ENCODE data around the gene CCR2.

CCR2 gene

DNA sequence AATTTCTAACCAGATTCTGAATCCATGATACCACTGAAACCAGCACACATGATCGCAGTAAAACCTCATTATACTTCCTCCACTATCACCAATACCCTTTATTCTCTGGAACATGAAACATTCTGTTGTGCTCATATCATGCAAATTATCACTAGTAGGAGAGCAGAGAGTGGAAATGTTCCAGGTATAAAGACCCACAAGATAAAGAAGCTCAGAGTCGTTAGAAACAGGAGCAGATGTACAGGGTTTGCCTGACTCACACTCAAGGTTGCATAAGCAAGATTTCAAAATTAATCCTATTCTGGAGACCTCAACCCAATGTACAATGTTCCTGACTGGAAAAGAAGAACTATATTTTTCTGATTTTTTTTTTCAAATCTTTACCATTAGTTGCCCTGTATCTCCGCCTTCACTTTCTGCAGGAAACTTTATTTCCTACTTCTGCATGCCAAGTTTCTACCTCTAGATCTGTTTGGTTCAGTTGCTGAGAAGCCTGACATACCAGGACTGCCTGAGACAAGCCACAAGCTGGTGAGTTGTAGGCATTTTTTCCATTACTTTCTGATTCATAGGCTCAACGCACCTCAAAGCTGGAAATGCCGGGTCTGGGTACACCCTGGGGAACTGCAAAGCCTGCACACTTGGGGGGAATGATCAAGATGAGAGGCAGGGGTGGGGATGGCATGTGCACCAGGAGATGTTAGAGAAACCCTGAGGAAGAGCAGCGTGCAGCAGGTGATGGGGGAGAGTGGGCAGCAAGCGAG lies at the start of gene CCR2:
Gene CCR2 (plus strand): TSS at position 465 of the 764 bp plus-strand sequence. CDS start 3,417 bp downstream, outside the sequence.
- no peak for DNase-seq (ENCODE audit: low read depth, low spot score)
- no peak within 1 kb of the TSS for H3K4me3 ChIP-seq (ENCODE audit: low read depth, low read length)
- TF ChIP-seq, protein P1, sequence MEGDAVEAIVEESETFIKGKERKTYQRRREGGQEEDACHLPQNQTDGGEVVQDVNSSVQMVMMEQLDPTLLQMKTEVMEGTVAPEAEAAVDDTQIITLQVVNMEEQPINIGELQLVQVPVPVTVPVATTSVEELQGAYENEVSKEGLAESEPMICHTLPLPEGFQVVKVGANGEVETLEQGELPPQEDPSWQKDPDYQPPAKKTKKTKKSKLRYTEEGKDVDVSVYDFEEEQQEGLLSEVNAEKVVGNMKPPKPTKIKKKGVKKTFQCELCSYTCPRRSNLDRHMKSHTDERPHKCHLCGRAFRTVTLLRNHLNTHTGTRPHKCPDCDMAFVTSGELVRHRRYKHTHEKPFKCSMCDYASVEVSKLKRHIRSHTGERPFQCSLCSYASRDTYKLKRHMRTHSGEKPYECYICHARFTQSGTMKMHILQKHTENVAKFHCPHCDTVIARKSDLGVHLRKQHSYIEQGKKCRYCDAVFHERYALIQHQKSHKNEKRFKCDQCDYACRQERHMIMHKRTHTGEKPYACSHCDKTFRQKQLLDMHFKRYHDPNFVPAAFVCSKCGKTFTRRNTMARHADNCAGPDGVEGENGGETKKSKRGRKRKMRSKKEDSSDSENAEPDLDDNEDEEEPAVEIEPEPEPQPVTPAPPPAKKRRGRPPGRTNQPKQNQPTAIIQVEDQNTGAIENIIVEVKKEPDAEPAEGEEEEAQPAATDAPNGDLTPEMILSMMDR (IDR thresholded peaks at IDR 0.05; ENCODE audit: insufficient read depth, low read length, missing control alignments) = no peak
- POLR2A ChIA-PET = no interaction called here
- CTCF ChIA-PET = interaction anchor here (0.6 to 1.2 kb wide), 2 partner anchors 24 to 275 kb away, joined by 3 read pairs; no protein-coding TSS in a partner anchor

DNA sequence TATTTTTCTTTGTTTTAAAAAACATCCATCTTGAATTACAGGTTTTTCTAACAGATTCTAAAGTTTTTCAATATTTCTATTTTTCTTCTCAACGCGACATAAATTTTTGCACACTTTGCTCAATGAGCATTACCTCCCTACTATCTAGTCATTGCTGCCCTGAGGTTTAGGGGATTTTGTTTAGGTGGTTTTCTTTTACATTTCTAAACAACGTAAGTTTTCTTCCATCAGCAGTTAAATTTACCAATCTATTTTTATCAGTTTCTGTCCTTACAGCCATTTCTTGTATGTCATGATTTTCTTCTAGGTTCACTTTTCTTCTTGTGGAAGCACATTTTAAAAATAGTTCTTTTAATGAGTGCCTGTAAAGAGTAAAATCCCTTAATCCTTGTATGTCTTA lies 49.2 kb upstream of the CCR2 start:
- no peak for DNase-seq (ENCODE audit: low read depth, low spot score)
- no peak overlapping the region for H3K4me3 ChIP-seq (ENCODE audit: low read depth, low read length)
- ChIA-PET POLR2A (no interaction called here), CTCF (no interaction called here)
- TF ChIP-seq, protein P1 (IDR thresholded peaks at IDR 0.05; ENCODE audit: insufficient read depth, low read length, missing control alignments) = no peak

DNA sequence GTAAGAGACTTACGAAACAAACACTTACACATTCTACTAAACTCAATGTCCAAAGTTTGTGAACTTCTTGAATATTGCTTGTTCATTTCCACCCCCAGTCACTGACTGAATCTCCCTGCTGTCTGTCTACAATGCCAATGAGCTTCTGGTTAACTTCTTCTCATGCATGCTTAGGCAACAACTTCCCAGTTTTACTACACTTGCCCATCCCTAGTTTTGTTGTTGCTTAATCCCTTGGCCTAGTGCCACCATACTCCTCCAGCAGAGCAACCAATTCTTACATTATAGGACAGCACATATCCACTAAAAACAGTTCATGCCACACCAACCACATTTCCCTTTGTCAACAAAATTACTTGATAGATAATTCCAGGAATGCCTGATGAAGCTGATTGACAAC lies 40.9 kb upstream of the CCR2 start:
- POLR2A ChIA-PET = no interaction called here
- CTCF ChIA-PET = no interaction called here
- H3K4me3 ChIP-seq (ENCODE audit: low read depth, low read length) = no peak overlapping the region
- TF ChIP-seq, protein P1 (IDR thresholded peaks at IDR 0.05; ENCODE audit: insufficient read depth, low read length, missing control alignments) = no peak
- DNase-seq (ENCODE audit: low read depth, low spot score) = no peak

DNA sequence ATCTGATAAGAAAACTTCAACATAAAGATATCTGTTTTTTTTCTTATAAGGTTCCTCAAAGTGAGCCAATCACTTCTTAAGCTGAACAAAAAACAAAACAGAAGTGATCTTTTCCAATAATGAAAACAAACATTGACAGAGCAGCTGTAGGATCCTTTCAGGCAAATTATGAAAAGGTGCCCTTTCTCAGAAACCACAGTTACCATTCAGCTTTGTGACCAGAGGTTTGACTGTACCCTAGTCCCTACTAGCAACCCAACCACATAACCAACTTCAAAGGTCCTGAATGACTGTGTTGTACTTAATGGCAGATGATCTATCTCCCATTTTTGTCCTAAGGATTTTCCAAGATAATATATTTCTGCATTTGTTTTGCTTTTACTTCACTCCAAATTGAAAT lies 39.4 kb upstream of the CCR2 start:
- TF ChIP-seq, protein P1 (IDR thresholded peaks at IDR 0.05; ENCODE audit: insufficient read depth, low read length, missing control alignments) = no peak
- no peak overlapping the region for H3K4me3 ChIP-seq (ENCODE audit: low read depth, low read length)
- DNase-seq (ENCODE audit: low read depth, low spot score) = no peak
- ChIA-PET POLR2A (no interaction called here), CTCF (no interaction called here)

DNA sequence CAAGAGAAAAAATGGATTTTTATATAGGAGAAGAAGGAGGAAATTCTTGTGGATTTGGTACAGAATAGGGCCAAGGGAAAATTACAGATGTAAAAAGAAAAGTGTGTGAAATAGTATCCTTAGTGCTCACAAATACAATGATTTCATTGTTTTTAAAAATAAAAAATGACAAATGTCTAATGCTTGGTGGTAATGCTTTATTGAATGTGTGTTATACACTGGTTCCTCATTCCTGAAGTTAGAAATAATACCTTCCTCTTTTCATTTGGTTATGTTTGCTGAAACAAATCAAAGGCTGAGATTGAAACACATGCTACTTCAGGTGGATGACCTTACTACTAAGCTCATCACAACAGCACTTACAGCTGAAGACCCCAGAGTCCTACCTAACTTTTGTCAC lies 37.7 kb upstream of the CCR2 start:
- CTCF ChIA-PET = no interaction called here
- POLR2A ChIA-PET = no interaction called here

DNA sequence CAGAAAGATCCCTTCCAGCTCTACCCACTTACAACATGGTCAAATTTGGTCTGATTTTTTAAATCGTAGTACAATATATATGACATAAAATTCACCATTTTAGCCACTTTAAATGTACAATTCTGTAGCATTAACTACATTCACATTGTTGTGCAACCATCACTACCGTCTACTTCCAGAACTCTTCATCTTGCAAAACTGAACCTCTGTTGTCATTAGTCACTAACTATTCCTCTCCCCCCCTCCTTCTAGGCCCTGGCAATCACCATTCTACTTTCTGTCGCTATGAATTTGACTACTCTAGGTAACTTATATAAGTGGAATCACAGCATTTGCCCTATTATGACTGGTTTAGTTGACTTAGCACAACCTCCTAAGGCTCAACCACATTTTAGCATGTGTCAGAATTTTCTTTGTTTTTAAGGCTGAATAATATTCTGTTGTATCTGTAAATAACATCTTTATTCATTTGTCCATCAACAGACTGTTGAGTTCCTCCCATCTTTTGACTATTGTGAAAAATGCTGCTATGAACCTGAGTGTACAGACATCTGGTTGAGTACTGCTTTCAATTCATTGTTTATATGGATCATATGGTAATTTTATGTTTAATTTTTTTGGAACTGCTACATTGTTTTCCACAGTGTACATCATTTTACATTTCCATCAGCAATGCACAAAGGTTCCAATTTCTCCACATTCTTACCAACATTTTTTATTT lies 35.5 kb upstream of the CCR2 start:
- TF ChIP-seq, protein P1 (IDR thresholded peaks at IDR 0.05; ENCODE audit: insufficient read depth, low read length, missing control alignments) = no peak
- CTCF ChIA-PET = no interaction called here
- no peak for DNase-seq (ENCODE audit: low read depth, low spot score)
- POLR2A ChIA-PET = no interaction called here
- no peak overlapping the region for H3K4me3 ChIP-seq (ENCODE audit: low read depth, low read length)

More for the DNA sequence above, 37.7 kb upstream of the CCR2 start:
- no peak overlapping the region for H3K4me3 ChIP-seq (ENCODE audit: low read depth, low read length)
- no peak for DNase-seq (ENCODE audit: low read depth, low spot score)
- TF ChIP-seq, protein P1 (IDR thresholded peaks at IDR 0.05; ENCODE audit: insufficient read depth, low read length, missing control alignments) = no peak

Data from AG04449 (cell line).